Testis (tissue), 2 donors: ENCODE data around the gene VEGFB.

ENCODE experiments used
- POLR2A ChIP-seq: fragments of 450-650 bp; IDR thresholded peaks from one replicate; pipeline ENCODE4 v1.6.1; 2017; ENCODE audit warnings: antibody characterized with exemption, mild to moderate bottlenecking, moderate library complexity
- TF ChIP-seq, protein P1 (sequence below), 3 experiments: fragments of 450-650 bp in 2 of 3; fragments of 200-600 bp in 1 of 3; sonication (generic) in 1 of 3; IDR thresholded peaks; one replicate each; pipeline ENCODE4 v1.5.1; 2016 to 2019; ENCODE audit warnings: antibody characterized with exemption in 3 of 3, mild to moderate bottlenecking in 2 of 3, moderate library complexity in 1 of 3

DNA sequence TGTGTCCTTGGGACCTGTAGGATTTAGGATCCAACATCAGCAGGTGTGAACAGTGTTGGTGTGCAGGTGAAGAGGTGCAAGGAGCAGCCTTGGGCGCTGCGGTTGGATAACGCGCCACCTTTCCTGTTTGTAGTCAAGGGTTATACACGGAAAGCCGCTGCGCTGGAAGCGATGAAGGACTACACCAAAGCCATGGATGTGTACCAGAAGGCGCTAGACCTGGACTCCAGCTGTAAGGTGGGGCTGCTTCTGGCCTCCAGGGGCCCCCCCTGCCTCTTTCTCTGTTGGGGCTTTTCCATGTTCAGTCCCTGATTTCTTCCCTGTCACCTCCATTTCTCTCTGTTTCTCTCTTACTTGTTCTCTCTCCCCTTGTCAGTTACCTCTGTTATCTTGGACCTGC lies 31.4 kb upstream of the VEGFB start:
- TF ChIP-seq, protein P1, sequence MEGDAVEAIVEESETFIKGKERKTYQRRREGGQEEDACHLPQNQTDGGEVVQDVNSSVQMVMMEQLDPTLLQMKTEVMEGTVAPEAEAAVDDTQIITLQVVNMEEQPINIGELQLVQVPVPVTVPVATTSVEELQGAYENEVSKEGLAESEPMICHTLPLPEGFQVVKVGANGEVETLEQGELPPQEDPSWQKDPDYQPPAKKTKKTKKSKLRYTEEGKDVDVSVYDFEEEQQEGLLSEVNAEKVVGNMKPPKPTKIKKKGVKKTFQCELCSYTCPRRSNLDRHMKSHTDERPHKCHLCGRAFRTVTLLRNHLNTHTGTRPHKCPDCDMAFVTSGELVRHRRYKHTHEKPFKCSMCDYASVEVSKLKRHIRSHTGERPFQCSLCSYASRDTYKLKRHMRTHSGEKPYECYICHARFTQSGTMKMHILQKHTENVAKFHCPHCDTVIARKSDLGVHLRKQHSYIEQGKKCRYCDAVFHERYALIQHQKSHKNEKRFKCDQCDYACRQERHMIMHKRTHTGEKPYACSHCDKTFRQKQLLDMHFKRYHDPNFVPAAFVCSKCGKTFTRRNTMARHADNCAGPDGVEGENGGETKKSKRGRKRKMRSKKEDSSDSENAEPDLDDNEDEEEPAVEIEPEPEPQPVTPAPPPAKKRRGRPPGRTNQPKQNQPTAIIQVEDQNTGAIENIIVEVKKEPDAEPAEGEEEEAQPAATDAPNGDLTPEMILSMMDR (IDR thresholded peaks at IDR 0.05): no peak
- no peak for TF ChIP-seq POLR2A
